Stimulated activated effector memory CD8-positive, alpha-beta T cell treated with anti-CD3 and anti-CD28 coated beads, Interleukin-12 subunit alpha, Interleukin-12 subunit beta, amount 100 ng/mL, for 72 hours (primary cell): Measurements from ENCODE around the gene ZNF619.

ENCODE experiments used
- ATAC-seq: fragments of 150-1000 bp; cut with Tn5 transposase; 2 replicates; pipeline ENCODE4 v1.10.0; 2021
- DNase-seq, 2 donors: peaks; one replicate each; pipeline ENCODE4 v3.0.0; 2021 to 2022; ENCODE audit warnings: low spot score in 2 of 2
- H3K27ac Mint-ChIP-seq: one replicate; pipeline ENCODE4 v1.8.0; 2022; ENCODE audit warnings: mild to moderate bottlenecking, mixed read lengths
- H3K36me3 Mint-ChIP-seq: one replicate; pipeline ENCODE4 v1.8.0; 2022; ENCODE audit warnings: mild to moderate bottlenecking, mixed read lengths
- H3K4me1 Mint-ChIP-seq: one replicate; pipeline ENCODE4 v1.8.0; 2022; ENCODE audit warnings: mixed read lengths
- H3K4me3 Mint-ChIP-seq: one replicate; pipeline ENCODE4 v1.8.0; 2022; ENCODE audit warnings: mild to moderate bottlenecking, mixed read lengths
- H3K9me3 Mint-ChIP-seq: one replicate; pipeline ENCODE4 v1.8.0; 2022; ENCODE audit warnings: mixed read lengths

The ZNF619 gene

DNA sequence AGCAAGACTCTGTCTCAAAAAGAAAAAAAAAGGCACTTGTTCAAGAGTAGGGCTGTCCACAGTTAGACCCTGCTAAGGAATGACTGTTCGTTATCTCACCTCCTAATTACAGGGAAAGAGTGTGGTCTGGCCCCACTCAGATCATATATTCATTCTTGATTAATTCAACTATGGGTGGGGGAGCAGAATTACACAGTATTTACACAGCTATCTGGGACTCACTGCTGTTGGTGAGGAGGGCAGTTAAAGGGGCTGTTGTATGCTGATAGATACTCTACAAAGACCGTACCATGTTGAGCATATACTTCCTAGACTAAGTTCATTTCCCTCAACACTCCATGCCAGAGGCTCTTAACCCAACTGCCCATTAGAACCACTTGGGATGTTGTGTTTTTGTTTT lies 25.1 kb downstream of the ZNF619 start:
- no peak for DNase-seq
- peaks cover 11% of the 10 kb centered on the region for H3K4me1 Mint-ChIP-seq
- H3K4me3 Mint-ChIP-seq = no peak overlapping the region
- no peaks in the 10 kb centered on the region for H3K36me3 Mint-ChIP-seq
- ATAC-seq = peak; percentile 20
- no peak overlapping the region for H3K27ac Mint-ChIP-seq
- no peaks in the 10 kb centered on the region for H3K9me3 Mint-ChIP-seq

DNA sequence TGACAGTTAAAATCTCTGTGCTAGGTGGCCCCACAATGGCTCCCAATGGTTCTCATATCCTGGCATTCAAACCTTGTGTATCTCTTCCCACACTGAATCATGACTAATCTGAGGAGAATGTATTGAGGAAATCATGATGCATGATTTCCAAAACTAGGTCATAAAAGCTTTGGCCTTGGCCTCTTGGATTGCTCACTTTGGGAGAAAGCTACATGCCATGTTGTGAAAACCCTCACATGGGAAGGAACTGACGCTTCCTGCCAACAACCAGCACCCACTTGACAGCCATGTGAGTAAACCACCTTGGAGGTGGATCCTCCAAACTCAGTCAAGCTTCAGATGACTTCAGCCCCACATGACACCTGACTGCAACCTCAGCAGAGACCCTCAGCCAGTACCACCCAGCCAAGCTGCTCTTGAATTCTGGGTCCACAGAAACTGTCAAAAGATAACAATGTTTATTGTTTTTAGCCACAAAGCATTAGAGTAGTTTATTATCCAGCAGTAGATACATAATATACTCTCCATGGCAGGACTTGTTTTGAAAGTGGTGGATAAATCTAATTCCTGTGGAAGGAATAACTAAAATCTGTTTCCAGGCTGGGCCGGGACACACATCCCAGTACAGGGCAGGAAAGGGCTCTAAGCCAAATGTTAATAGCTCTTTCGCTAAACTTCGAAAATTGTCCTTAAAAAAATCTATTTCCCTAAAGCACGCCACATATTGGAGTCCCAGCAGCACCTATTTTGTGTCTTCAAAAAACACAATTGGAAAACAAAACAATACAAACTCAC lies 27.9 kb downstream of the ZNF619 start:
- no peaks in the 10 kb centered on the region for H3K9me3 Mint-ChIP-seq
- H3K4me3 Mint-ChIP-seq = peak overlapping the region; percentile 77
- DNase-seq (no peak), ATAC-seq (peak; percentile 49)
- H3K27ac Mint-ChIP-seq = no peak overlapping the region
- no peaks in the 10 kb centered on the region for H3K36me3 Mint-ChIP-seq
- peaks cover 11% of the 10 kb centered on the region for H3K4me1 Mint-ChIP-seq

DNA sequence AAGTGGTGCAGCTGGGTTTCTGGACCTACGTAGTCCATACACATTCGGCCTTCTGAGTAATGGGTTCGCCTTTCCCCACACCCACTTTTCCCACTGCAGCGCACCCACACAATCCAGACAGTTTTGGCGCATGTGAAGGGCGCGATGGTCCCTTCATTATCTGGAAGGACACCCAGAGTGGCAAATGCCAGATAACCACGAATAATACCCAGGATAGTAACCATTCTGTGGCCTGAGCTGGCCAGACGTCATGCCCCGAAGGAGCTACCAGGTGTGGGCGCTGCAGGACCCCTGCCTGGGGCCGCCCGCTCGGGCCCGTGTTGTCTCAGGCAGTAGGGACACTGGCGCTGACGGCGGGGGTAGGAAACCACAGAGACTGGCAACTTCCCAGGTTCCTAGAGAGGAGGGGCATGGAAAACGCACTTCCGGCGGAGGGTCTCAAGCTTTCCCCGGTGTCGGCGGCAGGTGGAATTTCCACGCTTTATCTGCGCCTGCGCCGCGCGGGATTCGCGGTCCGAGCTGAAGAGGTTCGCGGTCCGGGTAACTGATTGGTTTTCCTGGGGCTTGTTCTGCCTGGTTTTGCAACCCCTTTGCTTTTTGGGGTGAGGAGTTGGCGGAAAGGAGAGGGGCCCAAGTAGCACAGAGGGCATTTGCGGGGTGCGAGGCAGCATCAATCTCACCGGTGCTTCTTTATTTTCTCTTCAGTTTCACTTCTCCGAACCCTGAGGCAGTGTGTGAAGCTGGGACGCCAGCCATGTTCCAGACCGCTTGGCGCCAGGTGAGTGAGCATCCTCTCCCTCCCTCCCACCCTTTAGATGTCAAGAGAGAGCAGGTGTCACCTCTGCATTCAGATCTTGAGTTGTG lies 28.9 kb downstream of the ZNF619 start, which contains the start of gene ZNF620:
Gene ZNF620, plus strand, starts transcription at position 441 of the 864 bp plus-strand sequence. Its CDS starts 314 bp downstream, at position 755.
- H3K36me3 Mint-ChIP-seq = no peaks in the 10 kb centered on the region
- H3K4me3 Mint-ChIP-seq = peak within 1 kb of the TSS; percentile 77
- no peaks in the 10 kb centered on the region for H3K9me3 Mint-ChIP-seq
- DNase-seq (peak; percentile 12 to 72), ATAC-seq (peak; percentile 77)
- peaks cover 11% of the 10 kb centered on the region for H3K4me1 Mint-ChIP-seq
- H3K27ac Mint-ChIP-seq = peak within 1 kb of the TSS; percentile 86

DNA sequence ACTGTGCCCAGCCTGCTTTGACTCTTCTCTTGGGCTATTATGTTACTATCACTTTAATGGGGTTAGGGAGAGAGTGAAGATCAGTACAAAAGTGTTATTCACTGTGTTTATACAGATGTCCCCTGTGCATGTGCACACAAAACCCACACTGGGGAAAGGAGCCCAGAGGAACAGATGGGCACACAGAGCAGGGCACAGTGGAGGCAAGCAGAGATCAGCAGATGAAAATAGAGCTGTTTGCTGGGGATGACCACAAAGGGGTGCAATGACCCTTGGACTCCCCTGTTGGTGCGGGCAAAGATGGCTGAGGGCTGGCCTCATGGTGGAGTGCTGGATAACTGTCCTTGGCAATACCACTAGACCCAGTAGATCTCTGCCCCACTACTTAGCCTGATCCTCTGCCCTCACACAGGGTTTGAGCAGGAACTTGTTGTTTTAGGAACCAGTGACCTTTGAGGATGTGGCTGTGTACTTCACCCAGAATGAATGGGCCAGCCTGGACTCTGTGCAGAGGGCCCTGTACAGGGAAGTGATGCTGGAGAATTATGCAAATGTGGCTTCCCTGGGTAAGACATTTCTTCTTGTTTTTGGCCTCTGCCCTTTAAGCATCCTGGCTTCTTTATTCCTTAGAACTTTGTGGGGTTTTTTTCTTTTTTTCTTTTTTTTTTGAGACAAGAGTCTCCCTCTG lies 34.3 kb downstream of the ZNF619 start:
- ATAC-seq (no peak), DNase-seq (no peak)
- no peak overlapping the region for H3K27ac Mint-ChIP-seq
- H3K9me3 Mint-ChIP-seq = no peaks in the 10 kb centered on the region
- peaks cover 8% of the 10 kb centered on the region for H3K36me3 Mint-ChIP-seq
- no peak overlapping the region for H3K4me3 Mint-ChIP-seq
- peaks cover 6% of the 10 kb centered on the region for H3K4me1 Mint-ChIP-seq

DNA sequence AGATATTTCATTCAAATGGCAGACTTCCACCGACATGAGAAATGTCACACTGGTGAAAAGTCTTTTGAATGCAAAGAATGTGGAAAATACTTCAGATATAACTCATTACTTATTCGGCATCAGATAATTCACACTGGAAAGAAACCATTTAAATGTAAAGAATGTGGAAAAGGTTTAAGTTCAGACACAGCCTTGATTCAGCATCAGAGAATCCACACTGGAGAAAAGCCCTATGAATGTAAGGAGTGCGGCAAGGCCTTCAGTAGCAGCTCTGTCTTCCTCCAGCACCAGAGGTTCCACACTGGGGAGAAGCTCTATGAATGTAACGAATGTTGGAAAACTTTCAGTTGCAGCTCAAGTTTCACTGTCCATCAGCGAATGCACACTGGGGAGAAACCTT lies 39.3 kb downstream of the ZNF619 start:
- H3K27ac Mint-ChIP-seq = no peak overlapping the region
- no peak for DNase-seq
- H3K4me1 Mint-ChIP-seq = no peaks in the 10 kb centered on the region
- no peak overlapping the region for H3K4me3 Mint-ChIP-seq
- no peak for ATAC-seq
- H3K9me3 Mint-ChIP-seq = no peaks in the 10 kb centered on the region
- peaks cover 8% of the 10 kb centered on the region for H3K36me3 Mint-ChIP-seq

DNA sequence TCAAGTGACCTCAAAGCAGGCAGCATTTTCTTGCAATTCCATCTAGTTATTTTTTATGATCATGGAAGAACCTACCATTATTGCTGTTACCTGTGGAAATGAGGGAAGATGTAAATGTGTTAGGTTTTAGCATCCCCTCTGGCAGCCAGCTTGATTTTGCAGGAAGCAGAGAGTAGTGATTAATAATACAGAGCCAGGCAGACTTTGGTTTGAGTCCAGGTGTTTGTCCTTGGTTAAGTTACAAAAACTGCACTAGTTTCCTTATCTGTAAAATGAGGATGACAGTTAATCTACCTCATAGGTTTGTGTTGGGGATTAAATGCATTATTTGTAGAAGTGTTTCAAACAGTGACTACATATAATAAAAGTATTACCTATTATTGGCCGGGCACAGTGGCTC lies 41.1 kb downstream of the ZNF619 start:
- DNase-seq = no peak
- H3K36me3 Mint-ChIP-seq = peaks cover under 1% of the 10 kb centered on the region
- no peak for ATAC-seq

DNA sequence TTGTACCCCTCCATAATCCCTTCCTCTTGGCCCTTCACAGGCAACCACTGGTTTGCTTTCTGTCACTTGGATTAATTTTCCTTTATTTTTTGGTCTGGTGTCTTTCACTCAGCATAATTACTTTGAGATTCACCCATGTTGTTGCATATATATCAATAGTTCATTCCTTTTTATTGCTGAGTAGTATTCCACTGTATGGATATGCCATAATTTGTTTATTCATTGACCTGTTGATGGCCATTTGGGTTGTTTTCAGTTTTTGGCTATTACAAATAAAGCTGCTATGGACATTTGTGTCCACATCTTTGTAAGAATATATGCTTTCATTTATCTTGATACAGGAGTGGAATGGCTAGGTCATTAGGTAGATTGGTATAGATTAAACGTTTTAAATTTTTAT lies 41.9 kb downstream of the ZNF619 start:
- DNase-seq = no peak
- H3K4me1 Mint-ChIP-seq = no peaks in the 10 kb centered on the region
- no peak for ATAC-seq
- H3K9me3 Mint-ChIP-seq = no peaks in the 10 kb centered on the region
- H3K27ac Mint-ChIP-seq = no peak overlapping the region
- H3K36me3 Mint-ChIP-seq = no peaks in the 10 kb centered on the region
- H3K4me3 Mint-ChIP-seq = no peak overlapping the region

More for the DNA sequence above, 41.1 kb downstream of the ZNF619 start:
- Mint-ChIP-seq H3K4me3 (no peak overlapping the region), H3K4me1 (no peaks in the 10 kb centered on the region), H3K9me3 (no peaks in the 10 kb centered on the region), H3K27ac (no peak overlapping the region)

DNA sequence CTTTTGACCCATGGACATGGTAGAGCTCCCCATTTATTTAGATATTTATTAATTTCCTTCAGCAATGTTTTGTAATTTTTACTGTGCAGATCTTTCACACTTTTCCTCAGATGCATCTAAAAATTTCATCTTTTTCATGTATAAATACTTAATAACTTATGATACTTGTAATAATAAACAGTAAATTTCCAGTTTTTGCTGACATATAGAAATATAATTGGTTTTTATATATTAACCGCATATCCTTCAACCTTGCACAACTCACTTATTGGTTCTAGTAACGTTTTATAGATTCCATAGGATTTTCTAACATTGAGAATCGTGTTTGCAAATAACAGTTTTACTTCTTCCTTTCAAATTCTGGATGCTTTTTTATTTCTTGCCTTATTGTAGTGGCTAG lies 44.3 kb downstream of the ZNF619 start:
- DNase-seq (no peak), ATAC-seq (no peak)
- Mint-ChIP-seq H3K27ac (no peak overlapping the region), H3K4me1 (peaks cover 11% of the 10 kb centered on the region), H3K4me3 (no peak overlapping the region), H3K36me3 (peaks cover 3% of the 10 kb centered on the region), H3K9me3 (no peaks in the 10 kb centered on the region)

DNA sequence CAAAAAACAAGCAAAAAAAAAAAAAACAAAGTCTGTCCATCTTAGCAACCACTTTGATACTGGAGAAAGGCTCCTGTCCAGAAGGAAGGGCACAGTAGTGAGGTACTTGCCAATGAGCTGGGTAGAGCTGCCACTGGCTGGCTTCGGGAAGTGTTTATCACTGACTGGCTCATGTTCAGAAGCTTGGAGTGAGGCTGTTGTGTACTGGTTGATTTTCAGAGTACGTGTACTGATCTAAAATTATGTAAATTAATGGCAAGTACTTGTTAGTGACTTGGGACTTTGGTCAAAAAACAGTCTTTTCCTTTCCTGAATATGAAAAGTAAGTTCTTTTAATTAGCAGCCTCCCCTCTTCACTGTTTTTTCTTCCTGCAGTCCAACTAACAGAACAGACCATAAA lies 46.9 kb downstream of the ZNF619 start:
- Mint-ChIP-seq H3K4me1 (peaks cover 16% of the 10 kb centered on the region), H3K36me3 (peaks cover 13% of the 10 kb centered on the region), H3K4me3 (peak overlapping the region; percentile 95), H3K9me3 (no peaks in the 10 kb centered on the region), H3K27ac (peak overlapping the region; percentile 99)
- no peak for DNase-seq
- no peak for ATAC-seq

DNA sequence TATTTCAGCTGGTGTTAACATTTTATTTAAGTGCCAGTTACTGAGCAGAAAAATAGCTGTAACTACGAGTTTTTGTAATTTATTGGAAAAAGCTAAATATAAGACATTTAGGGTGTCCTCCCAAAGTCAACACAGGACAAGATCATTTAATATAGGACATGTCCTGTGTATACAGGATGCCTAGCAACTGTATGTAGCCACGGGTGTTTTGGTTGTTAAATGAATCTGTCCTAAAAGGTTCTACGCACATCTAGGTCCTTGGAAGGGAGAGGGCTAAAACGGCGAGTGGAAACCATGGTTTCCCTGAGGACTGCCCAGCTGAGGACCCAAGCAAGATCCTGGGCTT lies 47.3 kb downstream of the ZNF619 start:
- H3K9me3 Mint-ChIP-seq = no peaks in the 10 kb centered on the region
- ATAC-seq = peak; percentile 44
- no peak for DNase-seq
- peak overlapping the region; percentile 95 for H3K4me3 Mint-ChIP-seq
- H3K36me3 Mint-ChIP-seq = peaks cover 17% of the 10 kb centered on the region
- H3K27ac Mint-ChIP-seq = peak overlapping the region; percentile 99
- H3K4me1 Mint-ChIP-seq = peaks cover 16% of the 10 kb centered on the region

DNA sequence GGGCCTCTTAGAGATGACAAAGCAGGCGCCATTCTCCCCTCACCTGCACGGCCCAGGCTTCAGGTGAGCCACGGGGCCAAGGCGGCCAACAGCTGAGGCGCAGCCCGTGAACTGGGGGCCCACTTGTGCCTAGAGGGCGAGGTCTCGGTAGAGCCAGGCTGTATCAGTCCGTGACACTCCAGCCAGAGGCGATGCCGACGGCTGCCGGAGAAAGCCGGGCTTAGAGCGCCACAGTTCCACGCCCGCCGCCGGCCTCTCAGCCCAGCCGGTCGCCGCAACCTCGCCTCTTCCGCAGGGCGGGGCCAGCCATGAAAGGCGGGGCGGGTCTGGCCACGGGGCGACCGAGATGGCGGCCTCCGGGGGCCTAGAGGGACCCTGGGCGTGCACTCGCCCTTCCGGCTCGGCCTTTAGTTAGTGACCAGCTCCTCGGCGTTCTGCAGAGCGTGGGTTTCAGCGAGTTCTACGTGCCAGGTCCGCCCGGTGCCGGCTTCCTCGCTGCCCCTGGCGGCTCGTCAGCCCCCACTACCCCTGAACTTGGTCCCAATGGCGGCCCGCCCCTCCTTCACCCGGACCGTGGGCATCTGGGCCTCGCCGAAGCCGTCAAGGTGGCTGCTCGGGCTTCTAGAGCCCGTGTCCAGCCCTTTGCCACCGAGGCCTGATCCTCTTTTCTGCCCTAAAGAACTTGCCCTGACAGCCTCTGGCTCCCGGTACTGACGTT lies 47.8 kb downstream of the ZNF619 start, which contains the start of gene ZNF621:
Gene ZNF621, plus strand, starts transcription at position 393 of the 718 bp plus-strand sequence. CDS start 881 bp downstream, outside the sequence.
- DNase-seq = peak; percentile 85 to 91
- Mint-ChIP-seq H3K27ac (peak within 1 kb of the TSS; percentile 99), H3K9me3 (no peaks in the 10 kb centered on the region), H3K4me1 (peaks cover 16% of the 10 kb centered on the region), H3K36me3 (peaks cover 22% of the 10 kb centered on the region), H3K4me3 (peak within 1 kb of the TSS; percentile 95)
- peak; percentile 99 for ATAC-seq

DNA sequence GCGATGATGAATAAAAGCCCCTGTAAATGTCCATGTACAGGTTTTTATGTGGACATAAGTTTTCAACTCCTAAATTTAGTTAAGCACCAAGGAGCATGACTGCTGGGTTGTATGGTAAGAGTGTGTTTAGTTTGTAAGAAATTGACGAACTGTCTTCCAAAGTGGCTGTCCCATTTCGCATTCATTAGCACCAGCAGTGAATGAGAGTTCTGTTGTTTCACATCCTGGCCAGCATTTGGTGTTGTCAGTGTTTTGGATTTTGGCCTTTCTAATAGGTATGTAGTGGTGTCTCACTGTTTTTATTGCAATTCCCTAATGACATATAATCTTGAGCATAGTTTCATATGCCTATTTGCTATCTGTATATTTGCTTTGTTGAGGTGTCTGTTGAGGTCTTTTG lies 51.5 kb downstream of the ZNF619 start:
- Mint-ChIP-seq H3K4me1 (peaks cover 21% of the 10 kb centered on the region), H3K36me3 (peaks cover 56% of the 10 kb centered on the region), H3K27ac (no peak overlapping the region), H3K4me3 (no peak overlapping the region), H3K9me3 (peaks cover 11% of the 10 kb centered on the region)
- ATAC-seq (no peak), DNase-seq (no peak)

DNA sequence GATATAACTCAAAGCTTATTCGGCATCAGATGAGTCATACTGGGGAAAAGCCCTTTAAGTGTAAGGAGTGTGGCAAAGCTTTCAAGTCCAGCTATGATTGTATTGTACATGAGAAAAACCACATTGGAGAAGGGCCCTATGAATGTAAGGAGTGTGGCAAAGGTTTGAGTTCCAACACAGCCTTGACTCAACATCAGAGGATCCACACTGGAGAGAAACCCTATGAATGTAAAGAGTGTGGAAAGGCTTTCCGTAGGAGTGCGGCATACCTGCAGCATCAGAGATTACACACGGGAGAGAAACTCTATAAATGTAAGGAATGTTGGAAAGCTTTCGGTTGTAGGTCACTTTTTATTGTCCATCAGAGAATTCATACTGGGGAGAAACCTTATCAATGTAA lies 55.3 kb downstream of the ZNF619 start:
- ATAC-seq (no peak), DNase-seq (no peak)
- H3K27ac Mint-ChIP-seq = no peak overlapping the region
- H3K9me3 Mint-ChIP-seq = peaks cover 11% of the 10 kb centered on the region
- peaks cover 61% of the 10 kb centered on the region for H3K36me3 Mint-ChIP-seq
- no peak overlapping the region for H3K4me3 Mint-ChIP-seq
- H3K4me1 Mint-ChIP-seq = peaks cover 5% of the 10 kb centered on the region

DNA sequence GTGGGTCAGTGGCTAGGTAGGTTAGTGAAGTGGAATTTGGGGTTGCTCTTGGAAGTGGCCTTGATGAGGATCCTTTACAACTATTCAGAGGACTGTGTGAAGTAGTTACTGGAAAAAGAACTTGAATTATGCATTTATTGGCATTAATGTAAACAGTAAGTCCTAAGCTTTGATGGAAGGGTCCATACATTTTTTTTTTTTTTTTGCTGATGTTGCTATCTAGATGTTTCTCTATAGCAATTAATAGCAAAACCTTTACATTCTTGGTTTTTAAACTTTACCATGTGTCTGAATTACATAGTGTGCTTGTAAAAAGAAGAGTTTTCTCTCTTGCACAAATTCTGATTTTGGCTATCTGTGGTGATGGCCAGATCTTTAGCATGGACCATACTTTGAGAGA lies 57.4 kb downstream of the ZNF619 start:
- ATAC-seq (no peak), DNase-seq (no peak)
- Mint-ChIP-seq H3K9me3 (peaks cover 11% of the 10 kb centered on the region), H3K4me1 (peaks cover 5% of the 10 kb centered on the region), H3K4me3 (no peak overlapping the region), H3K36me3 (peaks cover 54% of the 10 kb centered on the region), H3K27ac (no peak overlapping the region)
